Measurements from ENCODE around the gene ABCC3.

DNA sequence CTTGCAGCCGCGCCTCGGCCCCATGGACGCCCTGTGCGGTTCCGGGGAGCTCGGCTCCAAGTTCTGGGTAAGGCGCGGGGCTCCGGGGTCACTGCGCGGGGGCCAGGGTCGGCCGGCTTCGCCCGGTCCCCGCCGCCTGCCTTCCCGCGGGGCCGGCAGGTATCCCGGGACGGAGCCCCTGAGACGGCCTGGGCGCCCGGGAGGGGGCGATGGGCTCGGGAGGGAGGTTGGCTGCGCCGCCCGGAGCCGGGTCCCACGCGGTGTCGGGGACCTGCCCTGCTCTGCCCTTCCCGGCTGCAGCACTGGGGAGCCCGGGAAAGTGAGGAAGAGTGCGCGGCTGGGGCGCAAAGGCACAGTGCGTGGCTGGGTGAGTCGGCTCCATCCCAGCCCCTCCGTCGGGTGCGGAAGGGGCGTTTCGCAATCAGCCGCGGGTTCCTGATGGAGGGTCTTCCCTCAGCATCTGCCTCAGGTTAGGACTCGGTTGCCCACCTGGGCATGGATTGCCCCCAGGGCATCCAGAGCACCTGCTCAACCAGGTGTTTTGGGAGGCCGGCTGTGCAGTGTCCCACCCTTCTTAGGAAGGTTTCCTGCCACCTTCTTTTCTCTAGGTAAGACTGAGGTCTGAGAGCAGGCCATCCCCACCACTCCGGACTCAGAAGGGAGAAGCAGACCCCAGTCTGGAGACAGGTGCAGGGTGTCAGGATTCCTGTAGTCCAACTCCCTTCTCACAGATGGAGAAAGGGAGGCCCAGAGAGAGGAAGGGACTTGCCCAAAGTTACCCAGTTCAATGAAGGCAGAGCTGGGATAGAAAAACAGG lies 442 bp downstream of the ABCC3 start:
- TF ChIP-seq, protein P1, sequence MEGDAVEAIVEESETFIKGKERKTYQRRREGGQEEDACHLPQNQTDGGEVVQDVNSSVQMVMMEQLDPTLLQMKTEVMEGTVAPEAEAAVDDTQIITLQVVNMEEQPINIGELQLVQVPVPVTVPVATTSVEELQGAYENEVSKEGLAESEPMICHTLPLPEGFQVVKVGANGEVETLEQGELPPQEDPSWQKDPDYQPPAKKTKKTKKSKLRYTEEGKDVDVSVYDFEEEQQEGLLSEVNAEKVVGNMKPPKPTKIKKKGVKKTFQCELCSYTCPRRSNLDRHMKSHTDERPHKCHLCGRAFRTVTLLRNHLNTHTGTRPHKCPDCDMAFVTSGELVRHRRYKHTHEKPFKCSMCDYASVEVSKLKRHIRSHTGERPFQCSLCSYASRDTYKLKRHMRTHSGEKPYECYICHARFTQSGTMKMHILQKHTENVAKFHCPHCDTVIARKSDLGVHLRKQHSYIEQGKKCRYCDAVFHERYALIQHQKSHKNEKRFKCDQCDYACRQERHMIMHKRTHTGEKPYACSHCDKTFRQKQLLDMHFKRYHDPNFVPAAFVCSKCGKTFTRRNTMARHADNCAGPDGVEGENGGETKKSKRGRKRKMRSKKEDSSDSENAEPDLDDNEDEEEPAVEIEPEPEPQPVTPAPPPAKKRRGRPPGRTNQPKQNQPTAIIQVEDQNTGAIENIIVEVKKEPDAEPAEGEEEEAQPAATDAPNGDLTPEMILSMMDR (IDR thresholded peaks at IDR 0.05): peak in 1 of 6 experiments; percentile 4
- no peak for TF ChIP-seq POLR2A (IDR thresholded peaks at IDR 0.05)
